ENCODE data around the gene CCDC150.

The CCDC150 gene

DNA sequence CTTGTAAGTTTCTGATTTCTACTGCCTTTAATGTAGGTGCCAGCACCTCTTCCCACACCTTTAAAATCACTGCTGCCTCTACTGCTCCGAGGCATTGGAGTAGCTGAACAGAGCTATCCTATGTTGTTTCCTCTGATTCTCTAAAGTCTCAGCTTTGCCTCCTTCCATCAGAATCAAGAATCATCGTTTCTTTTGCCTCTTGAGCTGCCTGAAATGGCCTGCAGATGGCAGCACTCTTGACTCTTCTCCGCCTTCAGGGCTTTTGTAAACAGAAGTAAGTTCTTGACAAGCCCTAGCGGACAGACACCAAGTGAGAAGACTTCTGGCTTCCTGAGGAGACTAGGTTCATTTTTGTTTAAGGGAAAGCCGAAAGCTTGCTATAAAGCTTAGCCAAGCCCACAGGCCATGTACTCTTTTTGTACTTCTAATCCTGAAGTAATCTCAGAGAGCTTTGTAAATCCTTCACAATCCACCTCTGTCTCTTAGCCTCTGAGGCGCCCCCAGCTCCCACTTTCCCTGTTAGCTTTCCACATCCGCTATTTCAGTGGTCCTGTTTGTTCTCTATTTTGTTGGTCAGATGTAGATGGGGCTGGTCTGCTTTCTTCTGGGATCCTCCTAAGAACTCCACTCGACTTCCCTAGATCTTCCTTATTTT, 111.6 kb downstream of the CCDC150 start:
- H3K4me3 ChIP-seq (ENCODE audit: low read length): no peak overlapping the region

DNA sequence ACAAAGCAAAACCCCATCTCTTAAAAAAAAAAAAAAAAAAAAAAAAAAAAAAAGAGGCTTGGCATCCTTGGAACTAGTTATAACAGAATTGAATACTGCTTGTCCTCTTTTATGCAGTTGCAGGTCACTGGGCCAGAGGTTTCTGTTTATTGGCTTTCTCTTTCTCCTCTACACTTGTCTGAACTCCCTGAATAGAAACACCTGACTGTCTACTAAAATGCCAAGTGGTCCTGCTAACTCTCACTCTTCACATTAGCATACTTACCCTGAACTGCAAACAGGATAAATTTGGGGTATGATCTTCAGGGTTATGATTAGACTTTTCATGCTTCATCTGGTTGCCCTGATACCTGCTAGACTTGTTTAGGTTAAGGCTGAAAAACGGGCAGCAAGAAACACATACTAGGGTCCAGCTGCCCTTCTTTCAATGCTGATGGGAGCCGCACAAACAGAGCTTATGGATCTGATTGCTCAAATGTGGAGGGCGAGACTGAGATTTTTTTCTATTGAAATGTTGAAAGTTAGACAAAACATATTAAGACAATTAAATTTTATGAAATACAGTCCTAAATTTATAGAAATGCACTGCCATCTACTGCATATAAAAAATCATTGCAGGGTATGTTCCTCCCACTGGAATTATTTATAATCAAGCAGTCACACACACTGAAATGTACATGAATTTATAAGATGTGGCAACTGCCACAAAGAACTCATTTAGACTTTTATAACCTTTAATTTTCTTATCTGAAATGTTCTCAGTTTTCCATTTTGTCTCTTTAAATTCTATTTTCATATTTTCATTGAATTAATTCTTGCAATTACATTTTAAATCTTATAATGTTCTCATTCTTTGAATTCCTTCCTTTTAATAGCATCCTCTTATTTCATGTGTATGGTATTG, 119.2 kb downstream of the CCDC150 start:
- Histone ChIP-seq H3K9me3 (ENCODE audit: control insufficient read depth, low read length) (no peaks in the 10 kb centered on the region), H3K9ac (ENCODE audit: low read length) (no peak overlapping the region), H3K4me3 (ENCODE audit: low read length) (no peak overlapping the region), H3K36me3 (ENCODE audit: control insufficient read depth, insufficient read depth, low read length) (no peaks in the 10 kb centered on the region), H3K27me3 (ENCODE audit: control insufficient read depth, insufficient read depth, low read length) (no peaks in the 10 kb centered on the region), H3K4me1 (ENCODE audit: control insufficient read depth, insufficient read depth, low read length) (no peaks in the 10 kb centered on the region)

More for the DNA sequence above, 111.6 kb downstream of the CCDC150 start:
- Histone ChIP-seq H3K9ac (ENCODE audit: low read length) (no peak overlapping the region), H3K4me1 (ENCODE audit: control insufficient read depth, insufficient read depth, low read length) (peaks cover 6% of the 10 kb centered on the region), H3K27me3 (ENCODE audit: control insufficient read depth, insufficient read depth, low read length) (no peaks in the 10 kb centered on the region), H3K9me3 (ENCODE audit: control insufficient read depth, low read length) (no peaks in the 10 kb centered on the region), H3K36me3 (ENCODE audit: control insufficient read depth, insufficient read depth, low read length) (no peaks in the 10 kb centered on the region)

DNA sequence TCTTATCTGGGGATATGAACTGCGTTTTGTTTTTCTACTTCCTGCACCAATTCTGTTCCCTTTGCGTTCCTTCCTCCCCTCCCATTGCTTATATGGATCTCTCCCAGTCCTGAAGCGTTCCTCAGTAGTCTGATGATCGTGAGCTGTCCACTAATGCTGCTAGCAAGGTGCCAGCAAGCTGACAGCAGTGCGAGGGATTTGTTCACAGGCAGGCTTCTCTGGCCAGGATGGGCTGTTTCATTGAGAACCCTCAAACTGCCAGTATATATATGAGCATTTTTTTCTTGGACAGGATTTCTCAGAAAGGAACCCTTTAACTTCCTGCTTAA, 119.8 kb downstream of the CCDC150 start:
- no peaks in the 10 kb centered on the region for H3K36me3 ChIP-seq (ENCODE audit: control insufficient read depth, insufficient read depth, low read length)
- H3K9ac ChIP-seq (ENCODE audit: low read length): no peak overlapping the region
- no peaks in the 10 kb centered on the region for H3K27me3 ChIP-seq (ENCODE audit: control insufficient read depth, insufficient read depth, low read length)
- no peaks in the 10 kb centered on the region for H3K9me3 ChIP-seq (ENCODE audit: control insufficient read depth, low read length)
- H3K4me3 ChIP-seq (ENCODE audit: low read length): no peak overlapping the region
- H3K4me1 ChIP-seq (ENCODE audit: control insufficient read depth, insufficient read depth, low read length): no peaks in the 10 kb centered on the region

DNA sequence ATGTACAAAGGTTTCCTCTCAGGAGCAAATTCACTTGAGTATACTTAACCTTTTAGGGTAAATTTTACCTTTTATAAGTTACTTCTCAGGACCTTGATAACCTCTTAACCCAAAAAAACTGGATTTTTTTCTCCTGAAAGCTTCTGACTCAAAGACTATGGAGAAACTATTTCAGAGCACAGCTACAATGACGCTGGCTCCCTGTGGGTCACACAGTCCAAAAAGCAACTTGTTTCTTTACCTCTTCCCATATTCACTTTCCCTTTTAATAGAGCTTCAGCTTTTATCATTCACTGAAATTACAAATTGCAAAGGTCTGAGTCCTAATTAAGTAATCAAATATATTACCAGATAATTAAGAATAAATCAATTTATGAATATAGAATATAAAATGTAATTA, 127.6 kb downstream of the CCDC150 start:
- Histone ChIP-seq H3K9me3 (ENCODE audit: control insufficient read depth, low read length) (no peaks in the 10 kb centered on the region), H3K27me3 (ENCODE audit: control insufficient read depth, insufficient read depth, low read length) (no peaks in the 10 kb centered on the region), H3K9ac (ENCODE audit: low read length) (no peak overlapping the region), H3K4me1 (ENCODE audit: control insufficient read depth, insufficient read depth, low read length) (no peaks in the 10 kb centered on the region), H3K36me3 (ENCODE audit: control insufficient read depth, insufficient read depth, low read length) (no peaks in the 10 kb centered on the region), H3K4me3 (ENCODE audit: low read length) (no peak overlapping the region)
